Keratinocyte (primary cell): ENCODE measurements around the gene NAB1. TPM values are rescaled to one million over a fixed set of nuclear protein-coding genes. Genes with fewer than 3 reads are reported as not detected.
"Not testable (repeated sequence)": the region's sequence is repeated elsewhere in the genome, so short reads cannot be mapped to it uniquely, and the experiment has no call there.

Source experiments
- DNase-seq: peaks from one replicate; pipeline ENCODE4 v3.0.0-alpha.2; 2011; ENCODE audit warnings: low read depth, missing footprints, low spot score
- FAIRE-seq: peaks from 2 replicates; lab custom pipeline; 2011; peaks lifted over from hg19 to GRCh38; lab: Jason Lieb, UNC
- H2AFZ ChIP-seq: 2 replicates; pipeline ENCODE4 v1.6.0; 2012; ENCODE audit warnings: low read length, control low read depth, inconsistent platforms; ENCODE audit not compliant: control insufficient read depth
- H3K27ac ChIP-seq: 2 replicates; pipeline ENCODE4 v1.5.1; 2011; ENCODE audit warnings: low read length; ENCODE audit not compliant: control insufficient read depth, insufficient read depth
- H3K27me3 ChIP-seq: 3 replicates; pipeline ENCODE4 v1.6.0; 2011; ENCODE audit warnings: low read length; ENCODE audit not compliant: control insufficient read depth, insufficient read depth; ENCODE audit errors: extremely low read depth
- H3K36me3 ChIP-seq, 2 experiments: 2 replicates in 1 of 2; 3 replicates in 1 of 2; pipeline ENCODE4 v1.5.1; 2011; ENCODE audit warnings: low read length in 2 of 2, mild to moderate bottlenecking in 1 of 2; ENCODE audit not compliant: control insufficient read depth in 2 of 2, insufficient read depth in 2 of 2; ENCODE audit errors: extremely low read depth in 1 of 2
- H3K4me1 ChIP-seq: 3 replicates; pipeline ENCODE4 v1.5.1; 2011; ENCODE audit warnings: low read length; ENCODE audit not compliant: control insufficient read depth, insufficient read depth; ENCODE audit errors: extremely low read depth
- H3K4me2 ChIP-seq: 3 replicates; pipeline ENCODE4 v1.6.0; 2011; ENCODE audit warnings: low read depth, low read length; ENCODE audit not compliant: control insufficient read depth, insufficient read depth; ENCODE audit errors: extremely low read depth
- H3K4me3 ChIP-seq, 3 experiments: fragments of 200-600 bp in 1 of 3; sonication (generic) in 1 of 3; 2 replicates in 2 of 3; 3 replicates in 1 of 3; pipeline ENCODE4 v1.5.1; 2011 to 2016; ENCODE audit warnings: low read length in 3 of 3, mild to moderate bottlenecking in 3 of 3, control low read depth in 2 of 3, inconsistent platforms in 1 of 3, low read depth in 1 of 3, mixed read lengths in 1 of 3, mixed run types in 1 of 3, moderate library complexity in 1 of 3; ENCODE audit not compliant: control insufficient read depth in 2 of 3, insufficient read depth in 2 of 3; ENCODE audit errors: extremely low read depth in 1 of 3
- H3K79me2 ChIP-seq: 2 replicates; pipeline ENCODE4 v1.6.0; 2012; ENCODE audit warnings: low read length; ENCODE audit not compliant: control insufficient read depth, insufficient read depth
- H3K9ac ChIP-seq: 3 replicates; pipeline ENCODE4 v1.6.0; 2011; ENCODE audit warnings: low read length; ENCODE audit not compliant: control insufficient read depth, insufficient read depth; ENCODE audit errors: extremely low read depth
- H3K9me1 ChIP-seq: 3 replicates; pipeline ENCODE4 v1.6.0; 2011; ENCODE audit warnings: low read length; ENCODE audit not compliant: control insufficient read depth, insufficient read depth; ENCODE audit errors: extremely low read depth
- H3K9me3 ChIP-seq: 2 replicates; pipeline ENCODE4 v1.5.1; 2012; ENCODE audit warnings: low read depth, low read length; ENCODE audit not compliant: control insufficient read depth
- H4K20me1 ChIP-seq: 3 replicates; pipeline ENCODE4 v1.6.0; 2011; ENCODE audit warnings: low read length; ENCODE audit not compliant: control insufficient read depth, insufficient read depth; ENCODE audit errors: extremely low read depth
- CTCF ChIP-seq, 3 experiments: IDR thresholded peaks in 1 of 3; conservative IDR thresholded peaks in 1 of 3; optimal IDR thresholded peaks in 1 of 3; 2 replicates in 2 of 3; 3 replicates in 1 of 3; pipeline versions ENCODE3 to v1.5.1; 2011; ENCODE audit warnings: low read length in 3 of 3, mild to moderate bottlenecking in 3 of 3, moderate library complexity in 2 of 3, control low read depth in 1 of 3, inconsistent platforms in 1 of 3; ENCODE audit not compliant: insufficient read depth in 2 of 3; ENCODE audit errors: extremely low read depth in 1 of 3
- EZH2 ChIP-seq: IDR thresholded peaks from one replicate; pipeline ENCODE4 v1.6.1; 2012; ENCODE audit warnings: inconsistent platforms, mild to moderate bottlenecking, low read length, moderate library complexity
- dilution Hi-C: fragments of 300-500 bp; cut with MboI; formaldehyde crosslinking; loops from one replicate; pipeline ENCODE4 v1.7.0; 2020; ENCODE audit warnings: low sequenced_read_pairs; ENCODE audit not compliant: extremely low pct_ligation_motif_present
- polyA plus RNA-seq, 5 experiments: library from polyadenylated mRNA; depleted of rRNA in 3 of 5; stranded (reverse) in 3 of 5; stranded (forward) in 1 of 5; unstranded in 1 of 5; fragments of >200 nt; gene quantifications; 1 replicate in 1 of 5; 2 replicates in 3 of 5; 3 replicates in 1 of 5; pipeline versions ENCODE4 v1.2.1 to v1.2.3, GENCODE V29; 2011 to 2012; ENCODE audit warnings: missing spikeins in 2 of 5, low read depth in 1 of 5, low replicate concordance in 1 of 5

NAB1 gene
- polyA plus RNA-seq, 1 donor (not counting 4 experiments of a cell fraction or from before 2014, with no cell fraction given), result 24.3 TPM

GRCh38 chr2:190705280-190705679 lies 56.4 kb downstream of the NAB1 start:
- H2AFZ ChIP-seq, result no peak overlapping the region
- H3K36me3 ChIP-seq, result no peaks in the 10 kb centered on the region
- no peaks in the 10 kb centered on the region for H3K9me3 ChIP-seq
- no peak overlapping the region for H3K4me3 ChIP-seq
- TF ChIP-seq CTCF (optimal IDR thresholded peaks at IDR 0.05 in 1 of 3, IDR thresholded peaks at IDR 0.05 in 1 of 3, conservative IDR thresholded peaks at IDR 0.05 in 1 of 3; ENCODE audit: extremely low read depth in 1 of 3, insufficient read depth in 2 of 3, low read length in 3 of 3) (no peak), EZH2 (no peak)
- dilution Hi-C loops, result no loop called here
- H3K27ac ChIP-seq, result no peak overlapping the region
- H3K4me2 ChIP-seq, result no peak overlapping the region
- no peaks in the 10 kb centered on the region for H3K27me3 ChIP-seq
- H4K20me1 ChIP-seq, result no peaks in the 10 kb centered on the region
- no peaks in the 10 kb centered on the region for H3K4me1 ChIP-seq
- H3K9me1 ChIP-seq, result no peaks in the 10 kb centered on the region
- DNase-seq, result no peak
- no peak for FAIRE-seq
- no peak overlapping the region for H3K9ac ChIP-seq
- H3K79me2 ChIP-seq, result no peaks in the 10 kb centered on the region

- Histone ChIP-seq H3K9me3 (no peaks in the 10 kb centered on the region), H3K27ac (no peak overlapping the region), H3K79me2 (no peaks in the 10 kb centered on the region), H2AFZ (no peak overlapping the region), H3K9ac (no peak overlapping the region), H3K36me3 (no peaks in the 10 kb centered on the region), H4K20me1 (no peaks in the 10 kb centered on the region), H3K4me1 (no peaks in the 10 kb centered on the region), H3K9me1 (no peaks in the 10 kb centered on the region), H3K4me2 (no peak overlapping the region), H3K27me3 (no peaks in the 10 kb centered on the region), H3K4me3 (no peak overlapping the region)
- TF ChIP-seq CTCF (optimal IDR thresholded peaks at IDR 0.05 in 1 of 3, IDR thresholded peaks at IDR 0.05 in 1 of 3, conservative IDR thresholded peaks at IDR 0.05 in 1 of 3; ENCODE audit: extremely low read depth in 1 of 3, insufficient read depth in 2 of 3, low read length in 3 of 3), result no peak
- no peak for TF ChIP-seq EZH2
- DNase-seq (no peak), FAIRE-seq (no peak)
- dilution Hi-C loops, result no loop called here
Measured at GRCh38 chr2:190707726-190708125, 58.8 kb downstream of the NAB1 start.

GRCh38 chr2:190708650-190709049 lies 59.8 kb downstream of the NAB1 start:
- H2AFZ ChIP-seq, H3K36me3 ChIP-seq, FAIRE-seq, H4K20me1 ChIP-seq, H3K27me3 ChIP-seq, DNase-seq, H3K79me2 ChIP-seq, H3K4me3 ChIP-seq, H3K9me3 ChIP-seq, H3K9me1 ChIP-seq, H3K9ac ChIP-seq, H3K27ac ChIP-seq, dilution Hi-C loops, H3K4me1 ChIP-seq, H3K4me2 ChIP-seq: not testable (repeated sequence)
